Fibroblast of peridontal ligament (primary cell): Measurements from ENCODE around the gene CACNA2D3.
A peak's percentile ranks its signal among the peaks of the same experiment; 100 is the strongest.

Experiments
- DNase-seq: peaks from one replicate; pipeline ENCODE4 v3.0.0-alpha.2; 2010; ENCODE audit errors: extremely low read depth

Gene CACNA2D3

DNA sequence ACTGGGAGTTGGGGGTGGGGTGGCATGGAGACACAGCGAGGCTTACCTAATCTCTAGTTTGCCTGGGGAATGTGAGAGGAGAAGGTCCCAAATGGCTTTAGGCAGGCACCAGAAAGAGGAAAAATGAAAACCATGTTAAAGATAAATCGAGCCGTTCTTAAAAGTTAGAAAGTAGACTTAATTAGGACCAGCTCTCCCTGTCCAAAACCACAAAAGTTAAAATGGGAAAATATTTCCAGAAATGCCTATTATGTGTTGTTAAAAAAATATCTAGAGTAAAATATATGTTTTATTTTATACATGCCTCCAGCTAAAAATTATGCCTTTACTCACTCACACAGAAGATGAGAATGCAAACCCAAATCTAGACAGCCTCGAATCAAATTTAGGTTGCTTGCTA, 755.4 kb downstream of the CACNA2D3 start:
- peak; percentile 62 for DNase-seq

- peak; percentile 44 for DNase-seq
Observed at GRCh38 chr3:54878145-54878544, 755.8 kb downstream of the CACNA2D3 start.

DNA sequence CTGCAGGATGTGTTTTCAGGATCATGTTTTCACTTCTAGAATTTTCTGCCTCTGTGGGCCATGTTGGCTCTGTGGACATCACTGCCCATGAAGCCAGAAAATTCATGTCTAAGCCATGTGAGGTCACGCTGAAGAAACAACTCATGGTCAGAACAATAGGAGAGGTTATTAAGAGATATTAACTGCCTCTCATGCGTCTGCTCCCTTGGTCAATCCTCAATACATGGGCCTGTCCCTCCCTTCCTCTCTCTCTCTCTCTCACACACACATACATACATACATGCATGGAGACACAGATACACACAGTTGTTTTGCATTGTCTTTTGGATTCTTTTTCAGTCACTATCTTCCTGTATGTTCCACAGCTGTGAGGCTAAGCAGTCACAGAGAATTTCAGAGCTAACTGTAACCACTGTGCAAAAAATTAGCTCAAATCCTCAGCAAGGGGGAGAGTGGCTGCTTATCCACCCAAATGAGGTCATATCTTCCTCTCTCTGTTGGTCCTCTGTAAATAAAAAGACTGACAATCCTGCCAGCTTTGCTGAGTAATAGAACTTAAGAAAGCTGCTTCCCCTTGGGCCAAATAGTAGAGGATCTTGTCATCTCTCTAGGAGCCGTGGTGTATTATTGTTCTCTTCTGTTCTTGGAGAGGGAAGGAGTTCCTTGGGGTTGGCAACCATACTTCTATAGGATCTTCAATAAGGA, 759.9 kb downstream of the CACNA2D3 start:
- peak; percentile 99 for DNase-seq

DNA sequence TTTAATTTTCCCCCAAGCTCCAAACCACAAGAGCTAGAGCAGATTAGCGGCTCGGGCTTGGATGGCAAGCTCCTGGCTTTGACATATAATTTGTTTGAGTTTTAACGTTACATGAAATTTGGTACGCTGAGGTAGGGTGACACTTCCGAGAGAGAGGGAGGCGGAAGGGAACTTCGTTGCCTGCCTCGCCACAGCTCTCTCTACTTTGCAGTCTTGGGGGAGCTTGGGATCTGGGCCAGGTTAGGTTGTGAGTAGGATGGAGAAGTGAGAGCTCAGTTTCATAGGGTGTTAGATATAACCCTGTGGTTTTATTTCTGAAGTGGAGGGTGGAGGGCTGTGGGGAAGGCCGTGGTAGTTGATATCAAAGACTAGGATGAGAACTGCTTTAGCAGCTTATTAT, 765.8 kb downstream of the CACNA2D3 start:
- DNase-seq: no peak

DNA sequence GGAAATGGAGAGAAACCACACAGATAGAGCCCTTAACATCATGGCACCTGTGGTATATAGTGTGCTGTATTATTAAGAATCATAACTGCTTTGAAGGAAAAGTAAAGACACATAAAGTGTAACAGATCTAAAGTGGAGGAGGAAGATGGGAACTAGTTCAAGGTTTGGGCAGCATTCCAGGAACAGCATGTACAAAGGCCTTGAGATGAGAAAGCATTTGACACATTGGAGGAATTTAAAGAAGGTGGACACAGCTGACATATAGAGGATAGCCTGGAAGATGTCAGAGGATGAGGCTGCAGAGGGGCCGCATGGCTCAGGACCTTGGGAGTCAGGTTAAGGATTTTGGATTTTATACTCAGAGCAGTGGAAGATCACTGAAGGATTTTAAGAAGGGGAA, 766.5 kb downstream of the CACNA2D3 start:
- no peak for DNase-seq

DNA sequence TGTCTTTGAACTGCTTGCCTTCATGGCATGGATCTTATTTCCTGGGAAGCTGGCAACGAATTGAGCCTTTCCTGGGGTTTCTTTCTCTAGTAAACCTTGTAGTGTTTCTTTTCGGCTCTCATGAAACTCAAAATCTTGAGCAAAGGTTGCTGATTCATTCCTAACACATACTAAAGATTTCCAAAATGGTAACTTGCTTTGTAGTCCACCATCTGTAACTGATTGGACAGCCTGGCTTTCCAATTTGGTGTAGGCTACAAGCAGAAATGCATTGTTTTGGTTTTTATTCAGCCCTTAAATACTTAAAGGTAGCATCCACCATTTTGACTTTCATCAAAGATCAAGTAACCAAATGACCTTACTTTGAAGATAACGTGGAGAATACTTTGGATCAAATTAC, 767.4 kb downstream of the CACNA2D3 start:
- peak; percentile 37 for DNase-seq

DNA sequence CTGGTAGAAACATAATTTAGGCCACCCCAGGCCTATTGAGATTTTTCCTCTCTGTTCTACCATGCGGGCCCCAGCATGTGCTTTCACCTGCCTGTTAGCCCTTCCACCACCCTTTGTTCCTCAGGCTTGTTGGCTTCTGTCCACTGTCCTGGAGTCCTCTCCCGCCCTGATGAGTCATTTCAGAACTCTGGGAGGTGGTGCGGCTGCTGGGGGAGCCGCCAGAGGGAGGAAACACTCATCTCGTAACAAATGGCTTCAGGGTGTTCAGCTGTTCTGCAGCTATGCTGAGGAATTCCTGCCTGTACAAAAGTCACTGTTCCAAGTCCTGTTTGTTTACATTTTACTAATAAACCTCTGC, 769.2 kb downstream of the CACNA2D3 start:
- DNase-seq: peak; percentile 92

DNA sequence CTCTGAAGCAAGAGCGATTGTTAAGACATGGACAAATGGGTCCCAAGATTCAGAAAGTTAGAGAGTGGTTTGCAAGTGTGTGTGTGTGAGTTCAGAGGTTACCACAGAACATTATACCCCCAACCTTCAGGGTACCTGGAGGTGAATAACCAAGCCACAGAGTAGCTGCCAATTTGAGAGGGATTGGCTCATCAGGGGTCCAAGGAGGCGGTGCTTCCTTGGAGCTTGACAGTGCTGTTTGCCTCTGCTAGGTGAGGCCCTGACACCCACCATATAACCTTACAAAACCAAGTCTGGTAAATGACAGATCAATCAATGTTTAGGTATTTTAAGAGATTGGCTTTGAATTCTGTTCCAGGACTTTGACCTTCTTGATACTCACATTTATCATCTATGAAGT, 769.8 kb downstream of the CACNA2D3 start:
- DNase-seq: no peak

- no peak for DNase-seq
Observed at GRCh38 chr3:54895613-54896012, 773.3 kb downstream of the CACNA2D3 start.

- DNase-seq: peak; percentile 89
Observed at GRCh38 chr3:54897028-54897711, 774.8 kb downstream of the CACNA2D3 start.

GRCh38 chr3:54899273-54899672, 776.9 kb downstream of the CACNA2D3 start:
- DNase-seq: peak; percentile 79

DNA sequence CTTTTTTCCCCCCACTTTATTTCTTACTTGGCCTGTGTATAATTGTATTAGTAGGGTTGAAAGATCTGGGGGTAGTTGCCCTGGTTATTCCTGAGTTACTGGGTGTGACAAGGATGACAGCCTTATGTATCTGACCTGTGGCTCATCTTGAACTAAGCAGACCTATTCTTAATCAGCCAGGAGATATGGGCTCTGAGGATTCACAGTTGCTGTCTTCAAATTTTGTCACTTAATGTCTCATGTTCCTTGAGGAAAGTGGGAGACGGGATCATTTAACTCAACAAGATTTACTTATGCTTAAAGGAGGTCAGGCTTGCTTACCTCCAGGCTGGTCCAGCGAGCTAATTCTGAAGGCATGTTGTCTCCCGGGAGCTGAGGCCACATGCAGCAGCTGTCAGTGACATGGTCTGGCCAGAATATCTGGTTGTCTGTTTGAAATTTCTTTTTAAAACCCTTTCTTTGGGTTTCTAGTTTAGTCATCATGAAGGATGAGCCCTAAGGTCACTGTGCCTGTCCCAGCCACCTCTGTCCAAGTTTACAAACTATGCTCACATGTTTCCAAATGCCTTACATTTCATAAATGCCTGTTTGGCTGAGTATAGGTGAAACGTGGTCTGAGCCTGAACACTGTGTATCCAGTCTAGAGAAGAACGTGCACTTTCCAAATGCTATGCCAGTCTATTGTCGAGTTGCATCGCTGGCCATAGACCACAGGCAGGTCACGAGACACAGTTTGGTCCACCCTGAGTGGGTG, 778.7 kb downstream of the CACNA2D3 start:
- no peak for DNase-seq

- DNase-seq: no peak
Observed at GRCh38 chr3:54901906-54902685, 779.7 kb downstream of the CACNA2D3 start.

DNA sequence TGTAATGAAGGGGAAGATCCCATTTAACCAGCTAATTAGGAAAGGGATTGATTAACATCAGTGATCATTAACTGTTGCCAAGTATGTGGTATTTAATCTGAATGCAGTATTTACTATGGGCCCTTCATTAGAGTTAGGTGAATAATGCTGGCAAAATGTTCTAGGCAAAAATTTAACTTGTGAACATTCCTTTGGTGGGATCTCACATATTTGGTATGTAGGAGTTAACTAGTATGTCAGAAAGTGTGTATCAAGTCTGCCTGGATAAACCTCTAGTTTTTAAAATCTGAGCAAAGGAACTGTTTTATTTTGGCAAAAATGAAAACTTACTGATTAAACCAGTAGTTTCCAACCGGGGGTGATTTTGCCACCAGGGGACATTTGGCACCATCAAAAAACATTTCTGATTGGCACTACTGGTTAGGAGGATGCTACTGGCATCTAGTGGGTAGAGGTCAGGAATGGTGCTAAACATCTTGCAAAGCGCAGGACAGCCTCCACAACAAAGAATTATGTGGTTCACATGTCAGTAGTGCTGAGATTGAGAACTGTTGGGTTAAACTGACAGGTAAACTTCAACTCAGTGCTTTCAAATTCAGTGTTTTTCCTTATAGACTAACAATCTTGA, 783.0 kb downstream of the CACNA2D3 start:
- DNase-seq: peak; percentile 36

DNA sequence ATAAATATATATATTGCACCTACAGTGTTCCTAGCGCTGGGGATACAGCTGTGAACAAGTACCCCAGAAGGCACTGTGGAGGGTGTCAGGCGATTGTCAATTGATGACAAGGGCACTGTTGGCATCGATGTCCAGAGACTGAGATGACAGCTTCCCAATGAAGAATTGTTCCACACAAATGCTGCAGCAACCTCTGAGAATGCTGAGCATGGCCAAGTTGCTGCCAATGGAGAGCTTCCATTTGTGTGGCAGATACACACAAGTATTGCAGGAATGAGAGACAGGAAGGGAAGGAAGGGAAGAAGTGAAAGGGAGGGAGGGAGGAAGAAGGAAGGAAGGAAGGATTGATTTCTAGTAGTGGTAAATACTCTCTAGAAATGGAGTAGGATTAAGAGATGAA, 783.6 kb downstream of the CACNA2D3 start:
- DNase-seq: no peak

DNA sequence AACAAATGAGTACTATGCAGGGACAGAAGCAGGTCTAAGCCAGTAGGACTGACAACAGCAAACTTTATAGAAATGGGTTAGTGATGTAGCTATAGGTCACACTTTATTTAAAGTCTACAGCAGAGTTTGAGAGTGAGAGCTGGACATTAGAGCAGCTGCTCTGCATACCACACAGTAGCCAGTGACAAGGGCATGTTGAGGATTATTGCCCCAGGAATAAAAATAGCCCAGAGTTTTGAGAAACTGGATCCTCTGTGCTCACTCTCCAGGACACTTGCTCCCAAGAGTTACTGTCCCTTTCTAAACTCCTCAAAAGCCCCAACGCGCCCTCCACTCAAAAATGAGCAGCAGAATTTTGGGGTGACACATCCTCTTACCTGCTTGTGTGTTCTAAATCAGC, 784.4 kb downstream of the CACNA2D3 start:
- DNase-seq: no peak

GRCh38 chr3:54909191-54909590, 786.8 kb downstream of the CACNA2D3 start:
- no peak for DNase-seq

GRCh38 chr3:54914180-54914579, 791.8 kb downstream of the CACNA2D3 start:
- no peak for DNase-seq

GRCh38 chr3:54915181-54915580, 792.8 kb downstream of the CACNA2D3 start:
- DNase-seq: no peak

DNA sequence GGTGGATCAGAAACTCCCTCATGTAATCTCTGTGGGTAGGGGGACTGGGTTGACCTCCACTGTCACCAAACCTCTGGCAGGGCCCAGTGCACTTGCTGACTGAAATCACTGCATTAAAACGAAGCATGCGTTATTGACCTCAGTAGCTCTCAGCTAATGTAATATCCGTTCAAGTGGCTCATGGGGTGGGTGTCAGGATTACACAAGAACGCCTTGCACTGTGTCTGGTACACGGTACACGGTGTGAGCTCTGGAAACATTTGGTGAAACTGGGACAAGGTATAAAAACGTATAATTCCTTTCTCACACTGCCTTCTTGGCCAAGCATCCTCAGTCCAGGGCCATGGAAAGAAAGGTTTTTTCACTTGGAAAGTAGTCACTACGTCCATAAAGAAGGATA, 793.6 kb downstream of the CACNA2D3 start:
- DNase-seq: no peak

- DNase-seq: no peak
Observed at GRCh38 chr3:54916732-54917131, 794.4 kb downstream of the CACNA2D3 start.

GRCh38 chr3:54917174-54917573, 794.8 kb downstream of the CACNA2D3 start:
- DNase-seq: peak; percentile 79
